Keratinocyte (primary cell): ENCODE results near the gene FLYWCH2.

Experiments
- CTCF ChIP-seq, 3 experiments: IDR thresholded peaks in 1 of 3; conservative IDR thresholded peaks in 1 of 3; optimal IDR thresholded peaks in 1 of 3; 2 replicates in 2 of 3; 3 replicates in 1 of 3; pipeline versions ENCODE3 to v1.5.1; 2011; ENCODE audit warnings: low read length in 3 of 3, mild to moderate bottlenecking in 3 of 3, moderate library complexity in 2 of 3, control low read depth in 1 of 3, inconsistent platforms in 1 of 3; ENCODE audit not compliant: insufficient read depth in 2 of 3; ENCODE audit errors: extremely low read depth in 1 of 3
- EZH2 ChIP-seq: IDR thresholded peaks from one replicate; pipeline ENCODE4 v1.6.1; 2012; ENCODE audit warnings: inconsistent platforms, mild to moderate bottlenecking, low read length, moderate library complexity

- no peak for TF ChIP-seq CTCF (optimal IDR thresholded peaks at IDR 0.05 in 1 of 3, IDR thresholded peaks at IDR 0.05 in 1 of 3, conservative IDR thresholded peaks at IDR 0.05 in 1 of 3; ENCODE audit: extremely low read depth in 1 of 3, insufficient read depth in 2 of 3, low read length in 3 of 3)
- no peak for TF ChIP-seq EZH2
Measured at GRCh38 chr16:2839650-2840450, 43.2 kb upstream of the FLYWCH2 start.
